ENCODE results near the gene PTP4A2.

Gene PTP4A2

GRCh38 chr1:31871703-31872102 lies 66.5 kb downstream of the PTP4A2 start:
- H3K27ac ChIP-seq = no peak overlapping the region
- TF ChIP-seq ZFX (IDR thresholded peaks at IDR 0.05; ENCODE audit: borderline replicate concordance) (no peak), CTCF (IDR thresholded peaks at IDR 0.05) (no peak)

- no peak for TF ChIP-seq CTCF (IDR thresholded peaks at IDR 0.05)
- no peak for TF ChIP-seq ZFX (IDR thresholded peaks at IDR 0.05; ENCODE audit: borderline replicate concordance)
- H3K27ac ChIP-seq = no peak overlapping the region
These were observed 68.0 kb downstream of the PTP4A2 start for GRCh38 chr1:31870086-31870736.

- no peak overlapping the region for H3K27ac ChIP-seq
- no peak for TF ChIP-seq CTCF (IDR thresholded peaks at IDR 0.05)
- no peak for TF ChIP-seq ZFX (IDR thresholded peaks at IDR 0.05; ENCODE audit: borderline replicate concordance)
These were observed 68.7 kb downstream of the PTP4A2 start for GRCh38 chr1:31869449-31869848.

- no peak overlapping the region for H3K27ac ChIP-seq
- TF ChIP-seq ZFX (IDR thresholded peaks at IDR 0.05; ENCODE audit: borderline replicate concordance) (no peak), CTCF (IDR thresholded peaks at IDR 0.05) (no peak)
These were observed 69.3 kb downstream of the PTP4A2 start for GRCh38 chr1:31868862-31869261.

- TF ChIP-seq ZFX (IDR thresholded peaks at IDR 0.05; ENCODE audit: borderline replicate concordance) = no peak
- no peak for TF ChIP-seq CTCF (IDR thresholded peaks at IDR 0.05)
- no peak overlapping the region for H3K27ac ChIP-seq
These were observed 70.6 kb downstream of the PTP4A2 start for GRCh38 chr1:31867546-31867945.

- TF ChIP-seq ZFX (IDR thresholded peaks at IDR 0.05; ENCODE audit: borderline replicate concordance) = no peak
- TF ChIP-seq CTCF (IDR thresholded peaks at IDR 0.05) = no peak
- no peak overlapping the region for H3K27ac ChIP-seq
These were observed 71.6 kb downstream of the PTP4A2 start for GRCh38 chr1:31866450-31867032.

- no peak overlapping the region for H3K27ac ChIP-seq
- TF ChIP-seq CTCF (IDR thresholded peaks at IDR 0.05) = no peak
- TF ChIP-seq ZFX (IDR thresholded peaks at IDR 0.05; ENCODE audit: borderline replicate concordance) = no peak
These were observed 72.3 kb downstream of the PTP4A2 start for GRCh38 chr1:31865728-31866449.

Data from 22Rv1 (cell line).